ENCODE measurements around the gene PTGER2.

Gene PTGER2

DNA sequence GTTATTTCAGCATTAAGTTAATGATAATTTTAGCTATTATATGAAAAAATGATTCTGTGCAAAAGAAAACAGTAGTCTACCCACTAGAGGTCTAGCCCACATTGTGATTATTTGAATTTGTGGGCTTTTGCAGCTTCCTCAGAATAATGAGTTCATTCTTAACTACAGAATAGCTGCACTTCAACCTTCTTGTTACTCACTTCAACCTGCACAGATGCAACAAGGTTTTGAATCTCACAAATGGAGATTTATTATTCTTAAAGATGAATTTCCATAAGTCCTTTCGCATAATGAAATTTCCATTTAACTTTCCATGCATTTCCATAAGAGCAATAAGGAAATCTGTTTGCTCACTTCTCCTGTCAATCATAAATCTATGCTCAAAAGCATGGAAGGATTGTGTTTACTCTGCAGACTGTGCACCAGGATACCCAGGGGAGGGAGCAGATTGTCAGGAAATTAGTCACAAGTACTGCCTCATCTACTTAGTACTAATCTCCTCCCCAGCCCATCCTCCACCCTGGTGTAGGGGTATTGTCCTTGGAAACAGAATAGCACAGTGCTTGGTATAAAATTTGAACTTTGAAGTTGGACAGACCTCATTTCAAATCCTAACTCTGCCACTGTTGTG, 24.1 kb downstream of the PTGER2 start:
- H3K9me3 ChIP-seq (replicated peaks in 1 of 2; ENCODE audit: control insufficient read depth in 2 of 2, insufficient read depth in 1 of 2, low read depth in 1 of 2, low read length in 2 of 2), result peaks cover 0 to 2% of the 10 kb centered on the region in 2 donors
- no peak overlapping the region for H2BK5ac ChIP-seq (ENCODE audit: low read length)
- H3K4me2 ChIP-seq (ENCODE audit: insufficient read depth, low read length, poor library complexity, severe bottlenecking), result no peak overlapping the region
- H4K8ac ChIP-seq (ENCODE audit: low read depth, low read length), result no peak overlapping the region
- H3K18ac ChIP-seq (ENCODE audit: low read length), result no peak overlapping the region
- no peak overlapping the region for H2BK12ac ChIP-seq (ENCODE audit: low read length)
- H2BK15ac ChIP-seq (ENCODE audit: low read length), result no peak overlapping the region
- no peak overlapping the region for H4K91ac ChIP-seq (ENCODE audit: low read depth, low read length, poor library complexity)
- no peak overlapping the region for H3K27ac ChIP-seq (replicated peaks; ENCODE audit: low read length)
- no peak overlapping the region for H3K14ac ChIP-seq (ENCODE audit: low read length)
- H3K36me3 ChIP-seq (replicated peaks in 1 of 2; ENCODE audit: control insufficient read depth in 2 of 2, insufficient read depth in 2 of 2, low read length in 2 of 2), result peaks cover 0 to 2% of the 10 kb centered on the region in 2 donors
- no peak overlapping the region for H3K4ac ChIP-seq (ENCODE audit: low read length)
- no peak overlapping the region for H3K4me3 ChIP-seq (ENCODE audit: low read length in 2 of 2)
- H2BK120ac ChIP-seq (ENCODE audit: low read depth, low read length), result no peak overlapping the region
- no peaks in the 10 kb centered on the region for H3K27me3 ChIP-seq (ENCODE audit: control insufficient read depth in 3 of 3, insufficient read depth in 3 of 3, low read depth in 1 of 3, low read length in 3 of 3)
- DNase-seq (ENCODE audit: low spot score), result no peak
- H3K4me1 ChIP-seq (ENCODE audit: control insufficient read depth in 2 of 2, insufficient read depth in 1 of 2, low read depth in 1 of 2, low read length in 2 of 2), result peaks cover 0 to 2% of the 10 kb centered on the region in 2 donors
- no peak overlapping the region for H2AK5ac ChIP-seq (ENCODE audit: low read depth, low read length)
- no peak overlapping the region for H3K23ac ChIP-seq (ENCODE audit: low read depth, low read length, poor library complexity)
- H3K9ac ChIP-seq (ENCODE audit: low read depth, low read length, poor library complexity), result no peak overlapping the region
- no CpG with 5 or more reads among the region's 1 CpG for WGBS, 2 donors (ENCODE audit: extremely low coverage in 2 of 2, insufficient read length in 2 of 2, insufficient replicate concordance in 1 of 2)
- no peaks in the 10 kb centered on the region for H3K79me1 ChIP-seq (ENCODE audit: low read depth, low read length)
- H2AFZ ChIP-seq (ENCODE audit: low read length), result no peak overlapping the region

GRCh38 chr14:52339262-52339661, 25.1 kb downstream of the PTGER2 start:
- no peak overlapping the region for H2AK5ac ChIP-seq (ENCODE audit: low read depth, low read length)
- H3K4me2 ChIP-seq (ENCODE audit: insufficient read depth, low read length, poor library complexity, severe bottlenecking), result no peak overlapping the region
- peaks cover 0 to 2% of the 10 kb centered on the region in 2 donors for H3K4me1 ChIP-seq (ENCODE audit: control insufficient read depth in 2 of 2, insufficient read depth in 1 of 2, low read depth in 1 of 2, low read length in 2 of 2)
- no peak overlapping the region for H2BK12ac ChIP-seq (ENCODE audit: low read length)
- H4K8ac ChIP-seq (ENCODE audit: low read depth, low read length), result no peak overlapping the region
- H3K9ac ChIP-seq (ENCODE audit: low read depth, low read length, poor library complexity), result no peak overlapping the region
- H3K27me3 ChIP-seq (ENCODE audit: control insufficient read depth in 3 of 3, insufficient read depth in 3 of 3, low read depth in 1 of 3, low read length in 3 of 3), result no peaks in the 10 kb centered on the region
- H3K18ac ChIP-seq (ENCODE audit: low read length), result no peak overlapping the region
- 100% methylated on average over 1 of the region's 1 CpG; no CpG with 5 or more reads in 1 of the 2 donors for WGBS, 2 donors (ENCODE audit: extremely low coverage in 2 of 2, insufficient read length in 2 of 2, insufficient replicate concordance in 1 of 2)
- no peak overlapping the region for H3K27ac ChIP-seq (replicated peaks; ENCODE audit: low read length)
- no peak overlapping the region for H3K4me3 ChIP-seq (ENCODE audit: low read length in 2 of 2)
- no peak overlapping the region for H3K4ac ChIP-seq (ENCODE audit: low read length)
- H4K91ac ChIP-seq (ENCODE audit: low read depth, low read length, poor library complexity), result no peak overlapping the region
- no peak overlapping the region for H2BK120ac ChIP-seq (ENCODE audit: low read depth, low read length)
- H2BK15ac ChIP-seq (ENCODE audit: low read length), result no peak overlapping the region
- H2BK5ac ChIP-seq (ENCODE audit: low read length), result no peak overlapping the region
- no peak overlapping the region for H3K14ac ChIP-seq (ENCODE audit: low read length)
- H3K79me1 ChIP-seq (ENCODE audit: low read depth, low read length), result no peaks in the 10 kb centered on the region
- no peak for DNase-seq (ENCODE audit: low spot score)
- no peak overlapping the region for H2AFZ ChIP-seq (ENCODE audit: low read length)
- peaks cover 0 to 2% of the 10 kb centered on the region in 2 donors for H3K9me3 ChIP-seq (replicated peaks in 1 of 2; ENCODE audit: control insufficient read depth in 2 of 2, insufficient read depth in 1 of 2, low read depth in 1 of 2, low read length in 2 of 2)
- H3K23ac ChIP-seq (ENCODE audit: low read depth, low read length, poor library complexity), result no peak overlapping the region
- peaks cover 0 to 2% of the 10 kb centered on the region in 2 donors for H3K36me3 ChIP-seq (replicated peaks in 1 of 2; ENCODE audit: control insufficient read depth in 2 of 2, insufficient read depth in 2 of 2, low read length in 2 of 2)

GRCh38 chr14:52342849-52343596, 28.9 kb downstream of the PTGER2 start:
- no peak overlapping the region for H3K4ac ChIP-seq (ENCODE audit: low read length)
- H3K4me3 ChIP-seq (ENCODE audit: low read length in 2 of 2), result no peak overlapping the region
- no peak overlapping the region for H2BK12ac ChIP-seq (ENCODE audit: low read length)
- H3K23ac ChIP-seq (ENCODE audit: low read depth, low read length, poor library complexity), result no peak overlapping the region
- H3K4me1 ChIP-seq (ENCODE audit: control insufficient read depth in 2 of 2, insufficient read depth in 1 of 2, low read depth in 1 of 2, low read length in 2 of 2), result peaks cover 0 to 2% of the 10 kb centered on the region in 2 donors
- H2BK15ac ChIP-seq (ENCODE audit: low read length), result no peak overlapping the region
- H3K18ac ChIP-seq (ENCODE audit: low read length), result no peak overlapping the region
- no peak overlapping the region for H4K91ac ChIP-seq (ENCODE audit: low read depth, low read length, poor library complexity)
- no peak overlapping the region for H3K4me2 ChIP-seq (ENCODE audit: insufficient read depth, low read length, poor library complexity, severe bottlenecking)
- H3K14ac ChIP-seq (ENCODE audit: low read length), result no peak overlapping the region
- H2BK120ac ChIP-seq (ENCODE audit: low read depth, low read length), result no peak overlapping the region
- peaks cover 0 to 2% of the 10 kb centered on the region in 2 donors for H3K9me3 ChIP-seq (replicated peaks in 1 of 2; ENCODE audit: control insufficient read depth in 2 of 2, insufficient read depth in 1 of 2, low read depth in 1 of 2, low read length in 2 of 2)
- no peaks in the 10 kb centered on the region for H3K36me3 ChIP-seq (replicated peaks in 1 of 2; ENCODE audit: control insufficient read depth in 2 of 2, insufficient read depth in 2 of 2, low read length in 2 of 2)
- H2BK5ac ChIP-seq (ENCODE audit: low read length), result no peak overlapping the region
- H2AK5ac ChIP-seq (ENCODE audit: low read depth, low read length), result no peak overlapping the region
- H2AFZ ChIP-seq (ENCODE audit: low read length), result no peak overlapping the region
- no peaks in the 10 kb centered on the region for H3K27me3 ChIP-seq (ENCODE audit: control insufficient read depth in 3 of 3, insufficient read depth in 3 of 3, low read depth in 1 of 3, low read length in 3 of 3)
- WGBS, 2 donors (ENCODE audit: extremely low coverage in 2 of 2, insufficient read length in 2 of 2, insufficient replicate concordance in 1 of 2), result no CpG with 5 or more reads among the region's 1 CpG
- no peak overlapping the region for H3K27ac ChIP-seq (replicated peaks; ENCODE audit: low read length)
- H4K8ac ChIP-seq (ENCODE audit: low read depth, low read length), result no peak overlapping the region
- no peak overlapping the region for H3K9ac ChIP-seq (ENCODE audit: low read depth, low read length, poor library complexity)
- DNase-seq (ENCODE audit: low spot score), result no peak
- H3K79me1 ChIP-seq (ENCODE audit: low read depth, low read length), result no peaks in the 10 kb centered on the region

DNA sequence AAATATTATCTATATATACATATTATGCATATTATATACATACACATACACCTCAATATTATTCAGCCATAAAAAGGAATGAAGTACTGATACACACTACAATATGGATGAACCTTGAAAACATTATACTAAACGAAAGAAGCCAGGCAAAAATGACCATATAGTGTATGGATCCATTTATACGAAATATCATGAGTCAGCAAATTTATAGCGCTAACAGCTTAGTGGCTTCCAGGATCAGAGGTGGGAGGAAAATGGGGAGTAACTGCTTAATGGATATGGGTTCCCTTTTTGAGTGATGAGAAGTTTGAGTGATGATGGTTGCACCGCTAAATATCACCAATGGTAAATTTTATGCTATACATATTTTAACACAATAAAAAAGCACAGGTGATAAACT, 32.7 kb downstream of the PTGER2 start:
- Histone ChIP-seq H2BK5ac (ENCODE audit: low read length) (no peak overlapping the region), H3K4me2 (ENCODE audit: insufficient read depth, low read length, poor library complexity, severe bottlenecking) (no peak overlapping the region), H3K79me1 (ENCODE audit: low read depth, low read length) (no peaks in the 10 kb centered on the region), H3K18ac (ENCODE audit: low read length) (no peak overlapping the region), H2BK15ac (ENCODE audit: low read length) (no peak overlapping the region), H3K9me3 (replicated peaks in 1 of 2; ENCODE audit: control insufficient read depth in 2 of 2, insufficient read depth in 1 of 2, low read depth in 1 of 2, low read length in 2 of 2) (peaks cover 0 to 2% of the 10 kb centered on the region in 2 donors), H3K4me3 (ENCODE audit: low read length in 2 of 2) (no peak overlapping the region), H3K27me3 (ENCODE audit: control insufficient read depth in 3 of 3, insufficient read depth in 3 of 3, low read depth in 1 of 3, low read length in 3 of 3) (no peaks in the 10 kb centered on the region), H2BK12ac (ENCODE audit: low read length) (no peak overlapping the region), H3K27ac (replicated peaks; ENCODE audit: low read length) (no peak overlapping the region), H3K14ac (ENCODE audit: low read length) (no peak overlapping the region), H3K23ac (ENCODE audit: low read depth, low read length, poor library complexity) (no peak overlapping the region), H4K8ac (ENCODE audit: low read depth, low read length) (no peak overlapping the region), H3K4me1 (ENCODE audit: control insufficient read depth in 2 of 2, insufficient read depth in 1 of 2, low read depth in 1 of 2, low read length in 2 of 2) (peaks cover 0 to 2% of the 10 kb centered on the region in 2 donors), H3K4ac (ENCODE audit: low read length) (no peak overlapping the region), H3K36me3 (replicated peaks in 1 of 2; ENCODE audit: control insufficient read depth in 2 of 2, insufficient read depth in 2 of 2, low read length in 2 of 2) (no peaks in the 10 kb centered on the region), H2AFZ (ENCODE audit: low read length) (no peak overlapping the region), H4K91ac (ENCODE audit: low read depth, low read length, poor library complexity) (no peak overlapping the region), H3K9ac (ENCODE audit: low read depth, low read length, poor library complexity) (no peak overlapping the region), H2AK5ac (ENCODE audit: low read depth, low read length) (no peak overlapping the region), H2BK120ac (ENCODE audit: low read depth, low read length) (no peak overlapping the region)
- no peak for DNase-seq (ENCODE audit: low spot score)
- WGBS, 2 donors (ENCODE audit: extremely low coverage in 2 of 2, insufficient read length in 2 of 2, insufficient replicate concordance in 1 of 2), result no CpG with 5 or more reads among the region's 4 CpGs
